WI38 (cell line): ENCODE data around the gene GCK.

Source experiments
- H3K4me3 ChIP-seq: 2 replicates; pipeline ENCODE4 v1.5.1; 2011; ENCODE audit warnings: low read depth, mild to moderate bottlenecking, control low read depth, low read length
- CTCF ChIP-seq: IDR thresholded peaks from 2 replicates; pipeline ENCODE4 v1.5.1; 2012; ENCODE audit warnings: low read depth, mild to moderate bottlenecking, control low read depth, low read length

Gene GCK

GRCh38 chr7:44212581-44213184 lies 23.4 kb upstream of the GCK start:
- no peak for TF ChIP-seq CTCF
- no peak overlapping the region for H3K4me3 ChIP-seq

DNA sequence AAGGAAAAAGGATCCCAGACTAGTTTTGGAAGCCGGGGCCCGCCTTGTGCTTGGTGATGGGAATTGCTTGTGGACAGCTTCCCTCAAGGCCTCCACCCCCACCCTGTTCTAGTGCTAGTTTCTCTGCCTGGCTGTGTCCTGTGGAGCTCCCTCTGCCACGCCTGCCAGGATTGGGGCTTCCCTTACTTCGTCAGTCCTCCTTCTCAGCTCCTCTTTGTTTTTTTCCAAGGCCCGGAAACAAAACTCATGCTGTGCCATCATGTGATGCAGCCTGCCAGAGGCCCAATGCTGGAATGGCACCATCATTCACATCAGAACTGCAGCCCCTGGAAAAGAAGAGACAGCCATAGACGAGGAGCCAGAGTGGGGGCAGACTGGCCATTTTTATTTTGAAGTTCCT lies 22.8 kb upstream of the GCK start:
- TF ChIP-seq CTCF = no peak
- no peak overlapping the region for H3K4me3 ChIP-seq

DNA sequence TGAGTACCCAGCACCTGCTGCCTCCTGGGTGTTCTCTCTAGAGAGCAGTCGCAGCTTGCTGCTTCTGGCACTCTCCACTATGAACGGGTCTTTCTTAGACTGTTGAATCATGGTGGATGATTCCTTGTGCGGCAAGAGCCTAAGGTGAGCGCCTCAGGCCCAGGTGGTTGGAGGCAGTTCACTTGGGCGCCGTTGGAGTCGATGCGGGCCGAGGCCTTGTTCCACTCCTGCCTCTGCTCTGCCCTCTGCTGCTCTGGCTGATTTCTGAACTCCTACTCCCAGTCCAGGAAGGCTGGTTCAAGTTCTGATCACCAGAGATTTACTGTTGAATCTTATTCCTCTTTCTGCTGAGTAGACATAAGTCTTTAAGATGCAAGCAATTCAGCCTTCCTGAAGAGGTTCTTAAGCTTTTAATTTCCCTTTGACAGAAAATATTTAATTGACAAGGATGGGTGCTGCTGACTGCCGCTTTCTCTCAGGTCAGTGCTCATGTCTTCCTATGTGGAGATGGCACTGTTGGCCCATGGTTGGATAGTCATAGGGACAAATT lies 22.0 kb upstream of the GCK start:
- H3K4me3 ChIP-seq = no peak overlapping the region
- no peak for TF ChIP-seq CTCF

- H3K4me3 ChIP-seq = no peak overlapping the region
- TF ChIP-seq CTCF = no peak
These were observed 20.9 kb upstream of the GCK start for GRCh38 chr7:44210107-44210506.

GRCh38 chr7:44208085-44208484 lies 18.8 kb upstream of the GCK start:
- H3K4me3 ChIP-seq = no peak overlapping the region
- no peak for TF ChIP-seq CTCF

GRCh38 chr7:44206008-44206407 lies 16.8 kb upstream of the GCK start:
- TF ChIP-seq CTCF = no peak
- no peak overlapping the region for H3K4me3 ChIP-seq

DNA sequence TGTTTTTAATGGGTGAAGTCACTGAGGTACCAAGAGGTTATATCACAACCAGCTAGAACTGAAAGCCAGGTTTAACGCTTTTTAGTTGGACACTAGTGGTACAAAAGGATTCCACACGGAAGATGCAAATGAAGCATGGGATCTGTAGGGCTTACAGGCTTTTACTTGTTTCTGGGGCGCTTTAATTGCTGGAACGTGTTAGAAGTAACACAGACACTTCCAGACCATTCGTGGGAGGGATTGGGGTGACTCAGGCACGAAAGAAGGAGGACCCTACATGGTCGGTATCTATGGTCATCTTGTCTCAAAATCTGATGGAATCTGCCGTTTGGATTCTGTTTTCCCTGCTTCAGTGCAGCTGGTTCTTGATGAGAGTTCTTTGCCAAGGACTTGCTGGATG lies 12.6 kb upstream of the GCK start:
- no peak for TF ChIP-seq CTCF
- peak overlapping the region; percentile 91 for H3K4me3 ChIP-seq
